ENCODE results near the gene CYP3A7.
"Not testable (repeated sequence)": the region's sequence is repeated elsewhere in the genome, so short reads cannot be mapped to it uniquely, and the experiment has no call there.

Gene CYP3A7

DNA sequence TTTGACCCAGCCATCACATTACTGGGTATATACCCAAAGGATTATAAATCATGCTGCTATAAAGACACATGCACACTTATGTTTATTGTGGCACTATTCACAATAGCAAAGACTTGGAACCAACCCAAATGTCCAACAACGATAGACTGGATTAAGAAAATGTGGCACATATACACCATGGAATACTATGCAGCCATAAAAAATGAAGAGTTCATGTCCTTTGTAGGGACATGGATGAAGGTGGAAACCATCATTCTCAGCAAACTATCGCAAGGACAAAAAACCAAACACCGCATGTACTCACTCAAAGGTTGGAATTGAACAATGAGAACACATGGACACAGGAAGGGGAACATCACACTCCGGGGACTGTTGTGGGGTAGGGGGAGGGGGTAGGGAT is 44.1 kb downstream of the CYP3A7 start:
- not testable (repeated sequence) for H3K4me1 ChIP-seq (ENCODE audit: low read length); DNase-seq; H3K9me2 ChIP-seq (replicated peaks; ENCODE audit: insufficient read depth, low read length); H3K4me2 ChIP-seq (ENCODE audit: low read depth, low read length); H3F3A ChIP-seq (ENCODE audit: insufficient read depth, low read length); H3K4me3 ChIP-seq (ENCODE audit: low read length); H3K27me3 ChIP-seq (replicated peaks; ENCODE audit: insufficient read depth, low read length); H3K27ac ChIP-seq (ENCODE audit: low read length); H2AFZ ChIP-seq (ENCODE audit: low read length); H4K20me1 ChIP-seq (ENCODE audit: insufficient read depth, low read length); H3K9me3 ChIP-seq (replicated peaks; ENCODE audit: insufficient read depth, low read length); H3K79me2 ChIP-seq (ENCODE audit: low read length); H3K36me3 ChIP-seq (replicated peaks; ENCODE audit: insufficient read depth, low read length); H3K9ac ChIP-seq (ENCODE audit: low read length)

DNA sequence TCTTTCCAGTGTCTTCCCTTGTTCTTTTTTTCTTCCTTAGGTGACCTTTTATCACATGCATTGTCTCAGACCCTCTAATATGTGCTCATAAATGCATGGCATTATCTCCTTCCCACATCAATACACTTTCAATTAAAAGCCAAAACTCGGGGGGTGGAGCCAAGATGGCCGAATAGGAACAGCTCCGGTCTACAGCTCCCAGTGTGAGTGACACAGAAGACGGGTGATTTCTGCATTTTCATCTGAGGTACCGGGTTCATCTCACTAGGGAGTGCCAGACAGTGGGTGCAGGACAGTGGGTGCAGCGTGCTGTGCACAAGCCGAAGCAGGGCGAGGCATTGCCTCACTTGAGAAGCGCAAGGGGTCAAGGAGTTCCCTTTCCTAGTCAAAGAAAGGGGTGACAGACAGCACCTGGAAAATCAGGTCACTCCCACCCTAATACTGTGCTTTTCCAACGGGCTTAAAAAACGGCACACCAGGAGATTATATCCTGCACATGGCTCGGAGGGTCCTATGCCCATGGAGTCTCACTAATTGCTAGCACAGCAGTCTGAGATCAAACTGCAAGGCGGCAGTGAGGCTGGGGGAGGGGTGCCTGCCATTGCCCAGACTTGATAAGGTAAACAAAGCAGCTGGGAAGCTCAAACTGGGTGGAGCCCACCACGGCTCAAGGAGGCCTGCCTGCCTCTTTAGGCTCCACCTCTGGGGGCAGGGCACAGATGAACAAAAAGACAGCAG is 49.0 kb downstream of the CYP3A7 start:
- H3K9me2 ChIP-seq (replicated peaks; ENCODE audit: insufficient read depth, low read length); H2AFZ ChIP-seq (ENCODE audit: low read length); DNase-seq; H3K79me2 ChIP-seq (ENCODE audit: low read length); H3K4me2 ChIP-seq (ENCODE audit: low read depth, low read length); H3F3A ChIP-seq (ENCODE audit: insufficient read depth, low read length); H3K27me3 ChIP-seq (replicated peaks; ENCODE audit: insufficient read depth, low read length); H3K9me3 ChIP-seq (replicated peaks; ENCODE audit: insufficient read depth, low read length); H4K20me1 ChIP-seq (ENCODE audit: insufficient read depth, low read length); H3K4me3 ChIP-seq (ENCODE audit: low read length); H3K9ac ChIP-seq (ENCODE audit: low read length); H3K27ac ChIP-seq (ENCODE audit: low read length); H3K36me3 ChIP-seq (replicated peaks; ENCODE audit: insufficient read depth, low read length); H3K4me1 ChIP-seq (ENCODE audit: low read length): not testable (repeated sequence)

DNA sequence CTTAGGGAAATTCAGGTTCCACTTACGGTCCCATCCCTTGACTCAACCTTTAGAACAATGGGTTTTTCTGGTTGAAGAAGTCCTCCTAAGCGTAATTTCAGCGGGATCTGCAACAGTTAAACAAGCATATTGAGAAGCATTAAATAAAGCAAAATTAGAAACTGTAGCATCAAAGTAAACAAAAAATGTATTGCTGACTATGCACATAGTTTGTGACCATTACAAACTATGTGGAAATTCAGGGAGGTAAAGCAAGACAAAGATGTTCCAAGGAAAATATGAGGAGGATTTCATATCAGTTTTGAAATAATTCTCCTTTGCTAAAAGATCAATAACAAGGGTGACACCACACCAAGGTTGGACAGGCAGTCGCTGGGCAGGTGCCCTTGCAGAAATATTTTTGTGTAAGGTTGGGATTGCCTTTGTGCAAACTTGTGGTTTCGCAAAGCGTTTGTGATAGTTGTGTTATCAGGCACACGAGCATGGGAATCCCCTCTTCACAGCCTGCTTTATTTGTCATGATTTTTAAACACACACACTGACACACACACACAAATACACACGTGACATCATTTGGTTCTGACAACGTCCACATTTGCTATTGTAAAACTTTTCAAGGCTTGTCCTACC is 49.8 kb downstream of the CYP3A7 start:
- Histone ChIP-seq H2AFZ (ENCODE audit: low read length) (no peak overlapping the region), H3K9ac (ENCODE audit: low read length) (no peak overlapping the region), H3K27me3 (replicated peaks; ENCODE audit: insufficient read depth, low read length) (no peaks in the 10 kb centered on the region), H3K9me2 (replicated peaks; ENCODE audit: insufficient read depth, low read length) (no peaks in the 10 kb centered on the region), H3F3A (ENCODE audit: insufficient read depth, low read length) (no peaks in the 10 kb centered on the region), H3K4me2 (ENCODE audit: low read depth, low read length) (no peak overlapping the region), H3K36me3 (replicated peaks; ENCODE audit: insufficient read depth, low read length) (no peaks in the 10 kb centered on the region), H3K27ac (ENCODE audit: low read length) (no peak overlapping the region), H3K79me2 (ENCODE audit: low read length) (no peaks in the 10 kb centered on the region), H3K4me1 (ENCODE audit: low read length) (no peaks in the 10 kb centered on the region), H3K4me3 (ENCODE audit: low read length) (no peak overlapping the region), H3K9me3 (replicated peaks; ENCODE audit: insufficient read depth, low read length) (no peaks in the 10 kb centered on the region), H4K20me1 (ENCODE audit: insufficient read depth, low read length) (no peaks in the 10 kb centered on the region)
- TF ChIP-seq EZH2 (optimal IDR thresholded peaks at IDR 0.05; ENCODE audit: low read depth, low read length) (no peak), EZH2phosphoT487 (IDR thresholded peaks at IDR 0.05; ENCODE audit: low read length) (no peak)
- TF ChIP-seq, protein P1, sequence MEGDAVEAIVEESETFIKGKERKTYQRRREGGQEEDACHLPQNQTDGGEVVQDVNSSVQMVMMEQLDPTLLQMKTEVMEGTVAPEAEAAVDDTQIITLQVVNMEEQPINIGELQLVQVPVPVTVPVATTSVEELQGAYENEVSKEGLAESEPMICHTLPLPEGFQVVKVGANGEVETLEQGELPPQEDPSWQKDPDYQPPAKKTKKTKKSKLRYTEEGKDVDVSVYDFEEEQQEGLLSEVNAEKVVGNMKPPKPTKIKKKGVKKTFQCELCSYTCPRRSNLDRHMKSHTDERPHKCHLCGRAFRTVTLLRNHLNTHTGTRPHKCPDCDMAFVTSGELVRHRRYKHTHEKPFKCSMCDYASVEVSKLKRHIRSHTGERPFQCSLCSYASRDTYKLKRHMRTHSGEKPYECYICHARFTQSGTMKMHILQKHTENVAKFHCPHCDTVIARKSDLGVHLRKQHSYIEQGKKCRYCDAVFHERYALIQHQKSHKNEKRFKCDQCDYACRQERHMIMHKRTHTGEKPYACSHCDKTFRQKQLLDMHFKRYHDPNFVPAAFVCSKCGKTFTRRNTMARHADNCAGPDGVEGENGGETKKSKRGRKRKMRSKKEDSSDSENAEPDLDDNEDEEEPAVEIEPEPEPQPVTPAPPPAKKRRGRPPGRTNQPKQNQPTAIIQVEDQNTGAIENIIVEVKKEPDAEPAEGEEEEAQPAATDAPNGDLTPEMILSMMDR (IDR thresholded peaks at IDR 0.05; ENCODE audit: low read length) = no peak
- no peak for DNase-seq

DNA sequence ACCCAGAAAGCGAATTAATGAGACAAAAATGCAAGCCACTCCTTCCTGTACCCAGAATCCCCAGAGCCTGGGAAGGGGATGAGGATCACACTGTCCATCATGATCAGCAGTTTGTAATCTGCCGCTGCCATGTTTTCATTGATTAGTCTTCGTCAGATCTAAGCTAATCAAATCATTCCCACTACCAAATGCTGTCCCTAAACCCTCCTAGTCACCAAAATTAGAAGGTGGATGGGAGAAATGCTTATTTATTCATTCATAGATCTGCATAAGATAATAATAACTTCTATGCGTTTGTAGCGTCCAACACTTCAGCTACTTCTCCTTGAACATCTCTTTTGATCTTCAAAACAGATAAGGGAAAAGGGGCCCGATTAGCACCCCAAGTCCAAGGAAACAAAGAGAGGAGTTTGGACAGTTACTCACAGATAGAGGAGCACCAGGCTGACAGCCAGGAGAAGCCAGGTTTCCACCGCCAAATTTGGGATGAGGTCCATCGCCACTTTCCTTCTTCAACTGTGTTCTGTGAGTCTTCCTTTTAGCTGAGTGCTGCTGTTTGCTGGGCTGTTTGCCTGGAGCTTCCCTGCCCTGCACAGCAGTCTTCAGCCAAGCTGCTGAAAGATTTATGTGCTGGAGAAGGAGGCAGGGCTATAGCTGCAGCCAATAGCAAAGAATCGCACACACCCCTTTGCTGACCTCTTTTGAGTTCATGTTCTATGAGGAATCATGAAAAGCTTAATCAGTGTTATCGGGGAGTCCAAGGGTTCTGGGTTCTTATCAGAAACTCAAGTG is 55.4 kb downstream of the CYP3A7 start, which contains the start of gene CYP3A5:
CYP3A5 (minus strand) TSS at position 597 of the 792 bp plus-strand sequence; CDS start at position 497, 100 bp downstream.
- no peaks in the 10 kb centered on the region for H4K20me1 ChIP-seq (ENCODE audit: insufficient read depth, low read length)
- no peak for DNase-seq
- no peaks in the 10 kb centered on the region for H3K27me3 ChIP-seq (replicated peaks; ENCODE audit: insufficient read depth, low read length)
- no peak within 1 kb of the TSS for H3K9ac ChIP-seq (ENCODE audit: low read length)
- H3K79me2 ChIP-seq (ENCODE audit: low read length) = no peaks in the 10 kb centered on the region
- H3K9me3 ChIP-seq (replicated peaks; ENCODE audit: insufficient read depth, low read length) = no peaks in the 10 kb centered on the region
- no peaks in the 10 kb centered on the region for H3K9me2 ChIP-seq (replicated peaks; ENCODE audit: insufficient read depth, low read length)
- no peak within 1 kb of the TSS for H3K4me2 ChIP-seq (ENCODE audit: low read depth, low read length)
- no peak for TF ChIP-seq EZH2 (optimal IDR thresholded peaks at IDR 0.05; ENCODE audit: low read depth, low read length)
- TF ChIP-seq, protein P1 (IDR thresholded peaks at IDR 0.05; ENCODE audit: low read length) = no peak
- no peak for TF ChIP-seq EZH2phosphoT487 (IDR thresholded peaks at IDR 0.05; ENCODE audit: low read length)
- H3K36me3 ChIP-seq (replicated peaks; ENCODE audit: insufficient read depth, low read length) = no peaks in the 10 kb centered on the region
- no peaks in the 10 kb centered on the region for H3F3A ChIP-seq (ENCODE audit: insufficient read depth, low read length)
- H3K4me1 ChIP-seq (ENCODE audit: low read length) = no peaks in the 10 kb centered on the region
- no peak within 1 kb of the TSS for H2AFZ ChIP-seq (ENCODE audit: low read length)
- H3K27ac ChIP-seq (ENCODE audit: low read length) = no peak within 1 kb of the TSS
- H3K4me3 ChIP-seq (ENCODE audit: low read length) = no peak within 1 kb of the TSS
